MCF 10A (cell line): ENCODE measurements around the gene EFHC2. TPM values are rescaled to one million over a fixed set of nuclear protein-coding genes. Genes with fewer than 3 reads are reported as not detected.

Experiments used
- BruUV-seq: library from RNA; stranded (reverse); fragments of 400-500 nt; replicated peaks from 2 replicates; lab custom pipeline; 2021; lab: Mats Ljungman, UMichigan
- CTCF ChIA-PET: fragments of 300-600 bp; sonication (Branson Sonifier 250); formaldehyde crosslinking; extraction: SDS; loops from one replicate; lab custom pipeline; 2021; ENCODE audit warnings: antibody characterized with exemption, inconsistent platforms; lab: Yijun Ruan, JAX
- POLR2A ChIA-PET: fragments of 300-600, 350-650 bp; sonication (Branson Sonifier 250); formaldehyde crosslinking; extraction: SDS; loops from one replicate; lab custom pipeline; 2020; ENCODE audit warnings: antibody characterized with exemption, inconsistent platforms; lab: Yijun Ruan, JAX
- DNase-seq: peaks from one replicate; pipeline ENCODE4 v3.0.0-alpha.2; 2018; ENCODE audit not compliant: unreplicated experiment
- H3K27ac Mint-ChIP-seq: one replicate; pipeline ENCODE4 v1.8.0; 2022; ENCODE audit warnings: mild to moderate bottlenecking, low read depth, mixed read lengths; ENCODE audit not compliant: unreplicated experiment
- H3K27me3 Mint-ChIP-seq: one replicate; pipeline ENCODE4 v1.8.0; 2022; ENCODE audit warnings: mixed read lengths; ENCODE audit not compliant: insufficient read depth, unreplicated experiment
- H3K36me3 Mint-ChIP-seq: one replicate; pipeline ENCODE4 v1.8.0; 2022; ENCODE audit warnings: mild to moderate bottlenecking, moderate library complexity, mixed read lengths; ENCODE audit not compliant: insufficient read depth, unreplicated experiment
- H3K4me1 Mint-ChIP-seq: one replicate; pipeline ENCODE4 v1.8.0; 2022; ENCODE audit warnings: mixed read lengths; ENCODE audit not compliant: insufficient read depth, unreplicated experiment
- H3K4me3 Mint-ChIP-seq: one replicate; pipeline ENCODE4 v1.8.0; 2022; ENCODE audit warnings: mild to moderate bottlenecking, moderate library complexity, mixed read lengths; ENCODE audit not compliant: unreplicated experiment
- H3K9me3 Mint-ChIP-seq: one replicate; pipeline ENCODE4 v1.8.0; 2022; ENCODE audit warnings: mixed read lengths; ENCODE audit not compliant: unreplicated experiment
- CTCF ChIP-seq: fragments of 200-600 bp; IDR thresholded peaks from one replicate; pipeline ENCODE4 v1.8.0; 2022; ENCODE audit warnings: antibody characterized with exemption, mild to moderate bottlenecking; ENCODE audit not compliant: unreplicated experiment
- intact Hi-C: fragments of 100-400 bp; cut with micrococcal nuclease; formaldehyde crosslinking; loops from 2 replicates; pipeline ENCODE4 v1.14.1; 2022
- total RNA-seq: library from RNA; stranded (reverse); gene quantifications from 2 replicates; pipeline ENCODE4 v1.2.3, GENCODE V29; 2022

EFHC2 gene
- total RNA-seq, 1 experiment from 2014 or later = not detected

GRCh38 chrX:44247468-44247867, 96.0 kb downstream of the EFHC2 start:
- no peaks in the 10 kb centered on the region for H3K9me3 Mint-ChIP-seq
- intact Hi-C loops = no loop called here
- H3K27me3 Mint-ChIP-seq = peaks cover 58% of the 10 kb centered on the region
- DNase-seq = no peak
- H3K4me1 Mint-ChIP-seq = no peaks in the 10 kb centered on the region
- CTCF ChIA-PET = interaction anchor here (1.0 to 1.6 kb wide), 4 partner anchors 31 to 925 kb away, joined by 3 to 4 read pairs (median 4); partner anchors contain the start of gene NDP
- H3K4me3 Mint-ChIP-seq = no peak overlapping the region
- no peak overlapping the region for H3K27ac Mint-ChIP-seq
- POLR2A ChIA-PET = no interaction called here
- H3K36me3 Mint-ChIP-seq = no peaks in the 10 kb centered on the region
- no peak for TF ChIP-seq CTCF
- BruUV-seq = no TSS peak

DNA sequence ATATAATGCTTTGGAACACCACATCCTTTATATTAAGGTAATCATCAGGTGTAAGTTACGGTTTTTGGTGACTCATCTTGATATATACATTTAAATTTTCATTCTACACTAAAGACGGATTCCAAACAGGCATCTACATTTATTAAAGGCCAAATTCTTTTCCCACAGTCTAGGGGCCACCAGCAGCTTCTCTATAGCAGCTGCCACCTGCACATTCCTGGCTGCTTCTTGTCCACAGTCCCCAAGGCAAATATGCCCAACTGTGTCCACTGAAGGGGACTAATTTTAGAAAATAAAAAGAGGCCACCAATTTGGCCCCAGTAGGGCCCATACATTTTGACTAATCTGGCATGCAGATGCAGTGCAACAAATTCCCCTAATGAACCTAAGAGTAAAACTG, 96.6 kb downstream of the EFHC2 start:
- ChIA-PET CTCF (interaction anchor here (1.2 to 1.3 kb wide), 2 partner anchors 31 to 288 kb away, joined by 3 to 5 read pairs; no protein-coding TSS in a partner anchor), POLR2A (no interaction called here)
- BruUV-seq = no TSS peak
- peaks cover 64% of the 10 kb centered on the region for H3K27me3 Mint-ChIP-seq
- H3K27ac Mint-ChIP-seq = no peak overlapping the region
- H3K9me3 Mint-ChIP-seq = no peaks in the 10 kb centered on the region
- no peak overlapping the region for H3K4me3 Mint-ChIP-seq
- no peak for DNase-seq
- no peaks in the 10 kb centered on the region for H3K4me1 Mint-ChIP-seq
- intact Hi-C loops = no loop called here
- no peaks in the 10 kb centered on the region for H3K36me3 Mint-ChIP-seq
- no peak for TF ChIP-seq CTCF

DNA sequence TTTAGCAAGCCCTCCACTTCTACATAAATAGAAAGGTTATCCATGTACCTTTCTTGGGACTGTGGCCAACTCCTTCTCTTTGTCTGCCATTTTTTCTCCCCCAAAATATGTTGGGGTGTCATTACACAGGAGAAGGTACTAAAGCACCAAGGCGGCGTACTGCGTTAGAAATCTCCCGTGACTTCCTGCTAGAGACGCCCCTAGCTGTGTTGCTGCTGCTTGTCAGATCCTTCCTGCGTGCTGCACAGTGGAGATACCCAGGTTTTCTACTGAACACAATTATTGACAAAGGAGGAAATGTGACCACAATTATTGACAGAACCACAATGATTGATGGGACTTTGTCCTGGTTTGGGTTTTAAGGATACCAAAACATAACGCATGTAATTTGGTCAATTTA, 97.7 kb downstream of the EFHC2 start:
- POLR2A ChIA-PET = no interaction called here
- peaks cover 74% of the 10 kb centered on the region for H3K27me3 Mint-ChIP-seq
- H3K27ac Mint-ChIP-seq = no peak overlapping the region
- DNase-seq = no peak
- H3K4me1 Mint-ChIP-seq = no peaks in the 10 kb centered on the region
- no peak for TF ChIP-seq CTCF
- H3K36me3 Mint-ChIP-seq = no peaks in the 10 kb centered on the region
- CTCF ChIA-PET = interaction anchor here (0.5 to 4.5 kb wide), 4 partner anchors 8 to 287 kb away, joined by 3 to 97 read pairs (median 4); no protein-coding TSS in a partner anchor
- intact Hi-C loops = loop anchor here (2.0 kb wide), 1 partner anchor 409 kb away; no protein-coding TSS in a partner anchor
- no TSS peak for BruUV-seq
- H3K9me3 Mint-ChIP-seq = no peaks in the 10 kb centered on the region
- H3K4me3 Mint-ChIP-seq = no peak overlapping the region

- H3K36me3 Mint-ChIP-seq = no peaks in the 10 kb centered on the region
- peaks cover 70% of the 10 kb centered on the region for H3K27me3 Mint-ChIP-seq
- TF ChIP-seq CTCF = peak; percentile 61
- ChIA-PET POLR2A (interaction anchor here (0.6 to 1.3 kb wide), 3 partner anchors 110 to 631 kb away, joined by 3 to 5 read pairs (median 4); no protein-coding TSS in a partner anchor), CTCF (interaction anchor here (0.6 to 4.5 kb wide), 26 partner anchors 9 to 1836 kb away, joined by 3 to 97 read pairs (median 4); no protein-coding TSS in a partner anchor)
- no TSS peak for BruUV-seq
- H3K4me1 Mint-ChIP-seq = no peaks in the 10 kb centered on the region
- intact Hi-C loops = loop anchor here (1.0 to 5.0 kb wide), 5 partner anchors 218 to 492 kb away; no protein-coding TSS in a partner anchor
- no peaks in the 10 kb centered on the region for H3K9me3 Mint-ChIP-seq
- H3K4me3 Mint-ChIP-seq = no peak overlapping the region
- peak; percentile 43 for DNase-seq
- no peak overlapping the region for H3K27ac Mint-ChIP-seq
These were observed 99.5 kb downstream of the EFHC2 start for GRCh38 chrX:44244008-44244407.
